VCaP (cell line): ENCODE data around the gene ACVRL1.

Source experiments
- H3K27ac ChIP-seq: fragments of 450-650 bp; 2 replicates; pipeline ENCODE4 v1.5.1; 2017
- CTCF ChIP-seq: fragments of 450-650 bp; conservative IDR thresholded peaks from 2 replicates; pipeline ENCODE4 v1.5.1; 2017; ENCODE audit warnings: mild to moderate bottlenecking, moderate library complexity

The ACVRL1 gene

GRCh38 chr12:51907083-51907855 lies at the start of gene ACVRL1:
Gene ACVRL1, plus strand, starts transcription at chr12:51907504. Its CDS starts 4,971 bp downstream, at chr12:51912475.
- H3K27ac ChIP-seq: peak within 1 kb of the TSS; percentile 46; the same call in 1 of the 2 replicates

DNA sequence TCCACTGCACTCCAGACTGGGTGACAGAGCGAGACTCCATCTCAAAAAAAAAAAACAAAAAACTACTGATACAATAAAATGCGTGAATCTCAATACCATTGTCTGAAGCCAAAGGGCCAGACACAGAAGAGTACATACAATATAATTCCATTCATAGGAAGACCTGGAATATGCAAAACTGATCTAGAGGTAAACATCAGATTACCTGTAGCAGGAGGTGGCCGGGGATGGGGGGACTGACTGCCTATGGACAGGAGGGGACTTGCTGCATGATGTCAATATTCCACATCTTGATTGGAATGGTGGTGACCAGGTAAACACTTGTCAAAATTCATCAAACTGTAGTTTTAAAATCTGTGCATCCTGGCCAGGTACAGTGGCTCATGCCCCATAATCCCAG lies 46.3 kb upstream of the ACVRL1 start:
- TF ChIP-seq CTCF: no peak

More at GRCh38 chr12:51907083-51907855, at the start of gene ACVRL1:
- TF ChIP-seq CTCF: no peak

DNA sequence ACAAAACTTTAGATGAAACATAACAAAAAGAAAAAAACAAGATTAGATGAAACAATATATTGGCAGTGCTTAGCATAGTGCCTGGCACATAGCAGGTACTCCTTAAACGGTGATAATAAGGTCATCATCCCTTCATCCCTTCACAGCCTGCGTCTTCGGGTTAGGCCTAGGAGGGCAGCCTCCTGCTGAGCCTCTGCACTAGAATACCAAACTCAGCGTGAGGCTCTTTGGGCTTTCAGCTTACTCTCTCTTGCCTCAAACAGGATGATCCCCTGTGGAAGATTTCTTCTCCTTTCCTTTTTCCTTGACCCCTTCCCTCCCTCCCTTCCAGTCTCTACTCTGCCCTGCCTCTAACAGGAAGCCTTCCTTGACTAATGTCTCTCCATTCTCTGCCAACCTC lies 44.4 kb upstream of the ACVRL1 start:
- no peak for TF ChIP-seq CTCF
- H3K27ac ChIP-seq: no peak overlapping the region

More for the DNA sequence above, 46.3 kb upstream of the ACVRL1 start:
- no peak overlapping the region for H3K27ac ChIP-seq

DNA sequence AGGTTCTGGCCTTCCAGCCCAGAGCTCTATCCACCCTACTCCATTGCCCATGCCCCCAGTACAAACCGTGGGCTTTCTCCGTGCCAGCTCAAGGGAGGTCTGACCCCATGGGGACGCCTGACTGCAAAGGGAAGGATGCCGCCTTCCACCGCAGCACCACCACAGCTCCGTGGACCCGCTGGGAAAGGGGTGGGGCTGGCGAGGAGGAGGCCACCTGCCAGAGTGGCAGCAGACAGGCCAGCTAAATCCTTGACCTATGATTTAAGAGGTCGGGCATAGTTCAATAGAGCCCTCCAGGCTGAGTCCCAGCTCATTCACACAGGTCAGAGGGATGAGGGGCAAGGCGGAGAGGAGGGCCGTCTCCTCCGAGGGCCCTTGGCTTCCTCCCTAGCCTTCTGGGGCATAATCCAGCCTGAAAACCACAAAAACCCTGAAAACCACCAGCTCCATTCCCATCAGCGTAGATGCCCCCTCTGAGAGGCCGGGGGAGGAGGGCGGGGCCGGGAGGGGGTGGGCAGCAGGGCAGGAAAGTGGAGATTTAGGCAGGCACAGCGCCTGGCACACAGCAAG lies 43.9 kb upstream of the ACVRL1 start:
- H3K27ac ChIP-seq: no peak overlapping the region
- TF ChIP-seq CTCF: no peak

- no peak for TF ChIP-seq CTCF
- H3K27ac ChIP-seq: no peak overlapping the region
Measured at GRCh38 chr12:51863933-51864832, 43.1 kb upstream of the ACVRL1 start.

- TF ChIP-seq CTCF: no peak
- no peak overlapping the region for H3K27ac ChIP-seq
Measured at GRCh38 chr12:51864833-51865670, 42.3 kb upstream of the ACVRL1 start.
